ENCODE data around the gene SURF6.

Gene SURF6

GRCh38 chr9:133360400-133361393 lies 24.7 kb upstream of the SURF6 start:
- TF ChIP-seq POLR2A (IDR thresholded peaks at IDR 0.05; ENCODE audit: low read depth, low read length): no peak
- DNase-seq (ENCODE audit: insufficient read length, low spot score) (no peak), FAIRE-seq (no peak)

DNA sequence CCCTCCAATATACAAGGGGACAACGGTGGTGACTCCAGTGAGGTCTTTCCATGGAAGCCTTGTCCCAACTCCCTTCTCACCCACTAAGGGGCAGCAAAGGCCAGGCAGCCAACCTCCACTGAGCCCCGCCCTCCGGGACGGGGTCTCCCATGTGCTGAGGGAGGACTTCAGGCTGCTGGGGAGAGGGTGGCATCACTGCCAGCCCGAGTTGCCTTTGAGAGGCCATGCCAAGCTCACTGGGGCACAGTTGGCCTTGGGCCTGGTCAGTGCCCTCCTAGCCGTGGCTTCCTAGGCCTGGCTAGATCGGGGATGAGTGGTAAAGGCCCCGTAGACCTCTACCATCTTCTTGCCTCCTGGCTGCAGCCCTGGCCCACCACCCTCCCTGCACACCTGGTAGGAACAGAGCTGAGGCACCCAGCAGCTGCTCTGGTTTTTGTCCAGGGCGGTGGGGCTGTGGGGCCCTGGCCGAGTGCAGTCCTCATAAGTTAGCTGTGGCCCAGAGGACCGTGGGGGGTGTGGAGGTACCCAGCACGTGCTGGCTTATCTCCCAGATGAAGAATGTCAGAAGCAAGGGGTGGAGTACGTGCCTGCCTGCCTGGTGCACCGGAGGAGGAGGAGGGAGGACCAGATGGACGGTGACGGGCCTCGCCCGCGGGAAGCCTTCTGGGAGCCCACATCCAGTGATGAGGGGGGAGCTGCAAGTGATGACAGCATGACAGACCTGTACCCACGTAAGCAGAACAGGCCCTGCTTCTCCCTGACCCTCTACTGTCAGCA lies 23.6 kb upstream of the SURF6 start:
- FAIRE-seq (no peak), DNase-seq (ENCODE audit: insufficient read length, low spot score) (no peak)
- no peak for TF ChIP-seq POLR2A (IDR thresholded peaks at IDR 0.05; ENCODE audit: low read depth, low read length)

DNA sequence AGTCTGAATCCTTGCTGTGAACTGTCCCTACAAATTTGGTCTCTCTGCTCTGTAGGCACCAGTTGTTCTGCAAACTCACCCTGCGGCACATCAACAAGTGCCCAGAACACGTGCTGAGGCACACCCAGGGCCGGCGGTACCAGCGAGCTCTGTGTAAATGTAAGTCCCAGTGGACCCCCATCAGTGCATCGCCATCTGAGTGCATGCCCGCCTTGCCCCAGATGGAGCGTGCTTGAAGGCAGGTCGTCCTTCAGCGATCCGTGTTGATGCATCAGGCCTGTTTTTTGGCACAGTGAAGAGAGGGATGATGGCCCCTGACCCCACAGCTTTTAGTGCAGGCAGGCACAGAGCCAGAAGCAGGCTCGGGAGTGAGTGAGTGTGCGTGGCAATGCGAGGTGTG lies 21.7 kb upstream of the SURF6 start:
- no peak for FAIRE-seq
- DNase-seq (ENCODE audit: insufficient read length, low spot score): no peak
- TF ChIP-seq POLR2A (IDR thresholded peaks at IDR 0.05; ENCODE audit: low read depth, low read length): no peak

- peak; percentile 74 for TF ChIP-seq POLR2A (IDR thresholded peaks at IDR 0.05; ENCODE audit: low read depth, low read length)
- DNase-seq (ENCODE audit: insufficient read length, low spot score): peak; percentile 94
- FAIRE-seq: no peak
Measured at GRCh38 chr9:133356391-133357091, 20.6 kb upstream of the SURF6 start, which contains the start of the genes SURF1 and SURF2. Gene SURF1, minus strand, starts transcription at chr9:133356487. Its CDS starts 34 bp downstream, at chr9:133356453. Gene SURF2, plus strand, starts transcription at chr9:133356550. Its CDS starts 43 bp downstream, at chr9:133356593.

DNA sequence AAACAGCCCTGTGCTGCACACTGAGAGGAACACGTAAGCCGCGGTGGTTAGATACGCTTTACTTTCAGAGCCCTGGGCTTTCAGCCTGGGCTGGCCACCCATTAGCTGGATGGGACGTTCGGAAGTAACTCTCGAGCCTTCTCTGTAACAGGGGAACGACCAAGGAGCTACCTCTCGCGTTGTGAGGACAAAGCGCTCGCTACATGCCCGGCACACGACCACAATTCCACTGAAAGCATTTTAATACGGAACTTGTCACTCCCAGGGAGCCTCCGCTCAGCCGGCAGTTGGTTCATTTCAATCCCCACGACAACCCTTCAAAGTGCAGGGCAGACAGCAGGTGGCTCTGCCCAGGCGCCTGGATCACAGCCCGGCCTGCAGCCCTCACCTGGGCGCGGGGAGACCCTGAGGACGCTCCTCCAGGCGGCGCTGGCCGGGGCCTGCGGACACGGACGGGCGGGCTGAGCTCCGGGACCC lies 19.9 kb upstream of the SURF6 start:
- FAIRE-seq (no peak), DNase-seq (ENCODE audit: insufficient read length, low spot score) (no peak)

DNA sequence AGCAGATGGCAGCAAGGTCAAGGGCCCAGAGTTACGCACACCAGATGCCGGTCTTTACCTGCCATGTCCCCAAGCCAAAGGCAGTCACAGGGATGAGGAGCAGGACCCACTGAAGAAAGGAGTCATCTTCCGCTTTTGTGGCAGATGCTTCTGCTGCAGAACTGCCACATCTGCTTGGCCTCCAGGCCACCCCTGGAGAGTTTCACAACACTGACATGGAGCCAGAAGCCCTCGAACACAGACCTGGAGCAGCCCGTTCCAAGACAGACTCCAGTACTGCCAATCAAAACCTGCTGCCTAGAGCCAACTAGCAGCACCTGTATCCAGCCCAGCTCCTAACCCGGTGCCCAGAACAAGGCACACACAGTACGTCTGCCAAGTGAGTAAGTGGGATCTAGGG lies 18.8 kb upstream of the SURF6 start:
- FAIRE-seq: no peak
- no peak for DNase-seq (ENCODE audit: insufficient read length, low spot score)
- no peak for TF ChIP-seq POLR2A (IDR thresholded peaks at IDR 0.05; ENCODE audit: low read depth, low read length)

More for the DNA sequence above, 19.9 kb upstream of the SURF6 start:
- TF ChIP-seq POLR2A (IDR thresholded peaks at IDR 0.05; ENCODE audit: low read depth, low read length): no peak

DNA sequence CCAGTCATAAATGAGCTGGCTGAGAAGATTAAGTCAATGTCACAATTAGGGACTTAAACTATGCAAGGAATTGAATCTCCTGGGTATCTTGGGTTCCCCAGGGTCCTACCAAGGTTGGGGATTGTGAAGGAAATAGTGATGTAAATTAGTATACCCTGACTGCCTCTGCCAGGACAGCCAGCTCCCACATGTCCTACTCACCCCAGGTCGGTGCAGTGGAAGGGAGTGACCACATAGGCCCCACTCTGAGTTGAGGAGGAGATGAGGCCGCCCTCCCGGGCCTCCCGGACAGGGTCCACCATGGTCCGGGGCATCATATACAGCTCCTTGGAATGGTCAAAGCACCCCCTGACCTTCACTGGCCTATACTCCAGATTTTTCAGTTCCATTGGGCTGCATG lies 17.6 kb upstream of the SURF6 start:
- TF ChIP-seq POLR2A (IDR thresholded peaks at IDR 0.05; ENCODE audit: low read depth, low read length): no peak
- FAIRE-seq (no peak), DNase-seq (ENCODE audit: insufficient read length, low spot score) (no peak)

GRCh38 chr9:133352635-133353340 lies 16.8 kb upstream of the SURF6 start:
- no peak for FAIRE-seq
- DNase-seq (ENCODE audit: insufficient read length, low spot score): no peak
- no peak for TF ChIP-seq POLR2A (IDR thresholded peaks at IDR 0.05; ENCODE audit: low read depth, low read length)

DNA sequence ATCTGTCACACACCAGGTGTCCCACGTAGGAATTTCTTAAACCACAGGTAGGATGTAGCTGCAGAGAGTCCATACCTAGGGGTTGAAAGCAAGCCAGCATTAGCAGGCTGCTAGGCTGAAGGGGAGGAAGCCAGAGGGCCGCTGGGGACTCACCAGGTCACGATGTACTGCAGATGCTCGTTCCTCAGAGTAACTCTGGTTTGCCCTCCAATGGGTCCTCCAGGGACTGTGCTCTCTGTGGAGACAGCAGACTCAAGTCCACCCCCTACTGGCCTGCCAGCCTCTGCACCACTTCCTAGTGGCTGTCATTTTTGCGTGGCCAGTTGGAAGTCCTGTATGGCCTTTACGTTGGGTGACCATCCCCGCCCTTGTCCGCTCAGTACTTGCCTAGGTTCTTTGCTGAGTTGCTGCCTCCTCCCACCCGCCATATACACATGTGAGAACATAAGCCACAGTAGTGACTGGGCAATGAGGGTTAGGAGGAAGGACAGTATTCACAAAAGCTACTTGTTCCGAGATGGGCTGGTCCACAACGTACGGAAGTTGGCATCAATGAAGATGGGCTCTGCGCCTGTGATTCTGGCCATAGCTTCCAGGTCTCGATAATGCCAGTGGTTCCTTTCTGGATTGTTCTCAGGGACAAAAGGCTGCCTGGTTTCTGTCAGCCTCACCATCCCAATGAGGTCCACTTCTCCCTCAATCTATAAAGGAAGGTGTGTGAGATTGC lies 16.1 kb upstream of the SURF6 start:
- DNase-seq (ENCODE audit: insufficient read length, low spot score) (peak; percentile 58), FAIRE-seq (no peak)
- TF ChIP-seq POLR2A (IDR thresholded peaks at IDR 0.05; ENCODE audit: low read depth, low read length): no peak

DNA sequence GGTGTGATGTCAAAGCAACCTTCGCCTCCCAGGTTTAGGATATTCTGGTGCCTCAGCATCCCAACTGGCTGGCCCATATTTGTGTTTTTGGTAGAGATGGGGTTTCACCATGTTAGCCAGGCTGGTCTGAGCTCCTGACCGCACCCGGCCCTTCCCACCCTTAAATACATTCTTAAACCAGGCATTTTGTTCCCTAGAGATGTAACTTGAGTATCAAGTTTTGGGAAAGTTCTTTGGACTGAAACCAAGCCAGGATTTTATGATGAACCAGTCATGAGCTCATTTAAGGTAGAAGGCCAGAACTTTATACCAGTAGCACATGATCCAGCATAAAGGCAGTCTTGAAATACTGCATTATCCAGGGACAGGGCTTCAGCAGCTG lies 15.5 kb upstream of the SURF6 start:
- FAIRE-seq (no peak), DNase-seq (ENCODE audit: insufficient read length, low spot score) (no peak)
- TF ChIP-seq POLR2A (IDR thresholded peaks at IDR 0.05; ENCODE audit: low read depth, low read length): no peak

DNA sequence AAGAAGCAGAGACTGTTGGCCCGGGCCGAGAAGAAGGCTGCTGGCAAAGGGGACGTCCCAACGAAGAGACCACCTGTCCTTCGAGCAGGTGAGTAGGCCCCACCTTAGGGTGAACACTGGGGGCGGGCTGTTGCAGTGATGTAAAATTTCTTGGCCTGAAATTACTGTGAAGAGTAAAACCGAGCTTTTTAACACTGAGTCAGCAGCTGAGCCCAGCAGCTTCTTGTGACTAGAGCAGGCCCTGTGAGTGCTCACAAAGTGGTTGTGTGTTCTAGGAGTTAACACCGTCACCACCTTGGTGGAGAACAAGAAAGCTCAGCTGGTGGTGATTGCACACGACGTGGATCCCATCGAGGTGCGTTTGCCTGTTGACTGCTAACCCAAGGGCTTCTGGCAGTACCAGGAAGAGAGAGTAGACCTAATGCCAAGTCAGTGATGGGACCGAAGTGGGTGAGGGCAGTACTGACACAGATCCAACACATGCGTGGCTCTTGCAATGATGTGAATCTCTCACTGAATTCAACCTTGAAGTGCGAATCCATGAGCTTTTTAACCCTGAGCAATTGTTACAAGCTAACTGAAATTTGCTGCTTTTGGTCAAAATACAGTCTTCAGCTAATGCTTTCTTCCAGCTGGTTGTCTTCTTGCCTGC lies 14.1 kb upstream of the SURF6 start:
- FAIRE-seq: no peak
- DNase-seq (ENCODE audit: insufficient read length, low spot score): no peak
- TF ChIP-seq POLR2A (IDR thresholded peaks at IDR 0.05; ENCODE audit: low read depth, low read length): no peak

Measured in H54 (cell line).